Coronary artery (tissue), 2 donors: ENCODE measurements around the gene RAB12.

Experiments used
- DNase-seq: peaks from one replicate; pipeline ENCODE4 v3.0.0-alpha.2; 2017; ENCODE audit warnings: low spot score
- H3K27ac ChIP-seq, 2 donors: fragments of 200-600 bp; sonication (generic); one replicate each; pipeline ENCODE4 v1.5.1; 2016 to 2019
- H3K4me3 ChIP-seq: fragments of 200-600 bp; sonication (generic); 2 replicates; pipeline ENCODE4 v1.5.1; 2016; ENCODE audit warnings: mild to moderate bottlenecking, moderate library complexity
- TF ChIP-seq, protein P1 (sequence below): fragments of 200-600 bp; sonication (generic); IDR thresholded peaks from one replicate; pipeline ENCODE4 v1.5.1; 2019; ENCODE audit warnings: antibody characterized with exemption

RAB12 gene

DNA sequence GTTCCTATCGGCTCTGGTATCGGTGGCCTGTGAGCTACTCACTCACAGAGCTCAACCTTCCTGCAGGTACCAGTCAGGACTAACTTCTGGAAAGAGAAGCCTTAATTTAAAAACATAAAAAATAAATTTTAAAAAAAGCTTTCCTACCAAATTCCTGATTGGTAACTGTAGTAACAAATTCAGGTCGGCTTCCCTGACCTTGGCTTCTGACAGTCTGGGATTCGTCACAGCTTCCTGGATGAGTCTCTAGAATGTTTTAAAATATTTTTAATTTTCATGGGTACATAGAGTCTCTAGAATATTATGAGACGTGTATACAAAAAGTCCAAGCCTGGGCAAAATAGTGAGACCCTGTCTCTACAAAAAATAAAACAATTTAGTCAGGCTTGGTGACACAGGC is 51.1 kb downstream of the RAB12 start:
- TF ChIP-seq, protein P1, sequence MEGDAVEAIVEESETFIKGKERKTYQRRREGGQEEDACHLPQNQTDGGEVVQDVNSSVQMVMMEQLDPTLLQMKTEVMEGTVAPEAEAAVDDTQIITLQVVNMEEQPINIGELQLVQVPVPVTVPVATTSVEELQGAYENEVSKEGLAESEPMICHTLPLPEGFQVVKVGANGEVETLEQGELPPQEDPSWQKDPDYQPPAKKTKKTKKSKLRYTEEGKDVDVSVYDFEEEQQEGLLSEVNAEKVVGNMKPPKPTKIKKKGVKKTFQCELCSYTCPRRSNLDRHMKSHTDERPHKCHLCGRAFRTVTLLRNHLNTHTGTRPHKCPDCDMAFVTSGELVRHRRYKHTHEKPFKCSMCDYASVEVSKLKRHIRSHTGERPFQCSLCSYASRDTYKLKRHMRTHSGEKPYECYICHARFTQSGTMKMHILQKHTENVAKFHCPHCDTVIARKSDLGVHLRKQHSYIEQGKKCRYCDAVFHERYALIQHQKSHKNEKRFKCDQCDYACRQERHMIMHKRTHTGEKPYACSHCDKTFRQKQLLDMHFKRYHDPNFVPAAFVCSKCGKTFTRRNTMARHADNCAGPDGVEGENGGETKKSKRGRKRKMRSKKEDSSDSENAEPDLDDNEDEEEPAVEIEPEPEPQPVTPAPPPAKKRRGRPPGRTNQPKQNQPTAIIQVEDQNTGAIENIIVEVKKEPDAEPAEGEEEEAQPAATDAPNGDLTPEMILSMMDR, result no peak

DNA sequence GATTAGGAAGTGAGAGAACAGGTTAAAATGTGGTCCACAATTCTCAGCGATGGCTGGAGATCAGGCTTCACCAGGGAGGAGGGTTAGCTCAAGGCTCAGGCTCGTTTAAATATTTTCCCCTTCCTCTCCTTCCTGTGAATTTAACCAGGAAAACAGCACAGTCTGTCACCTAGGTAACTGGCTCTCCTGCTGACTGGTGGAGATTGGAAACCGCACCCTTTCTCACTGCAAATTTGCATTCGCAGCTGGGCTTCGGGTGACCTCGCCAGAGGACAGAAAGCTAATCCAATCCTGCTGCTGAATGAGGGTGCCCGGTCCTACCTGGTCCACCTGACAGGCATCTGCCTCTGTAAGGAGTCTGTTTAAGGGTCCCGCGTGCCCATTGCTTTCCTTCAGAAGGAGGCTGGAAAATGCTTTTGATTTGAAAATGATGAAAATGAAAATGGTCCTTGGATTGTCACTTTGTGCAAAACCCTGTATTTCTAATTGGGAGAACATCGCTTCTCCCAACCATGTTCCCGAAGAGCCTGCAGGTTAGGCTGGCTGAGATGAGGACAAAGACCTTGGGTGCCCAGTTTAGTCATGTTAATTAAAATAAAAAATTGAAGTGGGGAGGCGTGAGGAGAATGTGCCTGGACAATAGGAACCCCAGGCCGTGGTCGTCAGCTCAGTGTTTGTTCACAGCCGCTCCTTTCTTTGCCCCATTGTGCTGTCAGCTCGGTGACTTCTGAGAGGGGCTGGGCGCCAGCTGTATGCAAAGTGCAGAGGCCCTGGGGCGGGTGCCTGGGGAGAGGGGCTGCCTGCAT is 52.7 kb downstream of the RAB12 start:
- Histone ChIP-seq H3K27ac (no peak overlapping the region), H3K4me3 (no peak overlapping the region)
- DNase-seq, result no peak
- TF ChIP-seq, protein P1, result no peak

More for the DNA sequence above, 51.1 kb downstream of the RAB12 start:
- Histone ChIP-seq H3K27ac (no peak overlapping the region), H3K4me3 (no peak overlapping the region)
- DNase-seq, result no peak

DNA sequence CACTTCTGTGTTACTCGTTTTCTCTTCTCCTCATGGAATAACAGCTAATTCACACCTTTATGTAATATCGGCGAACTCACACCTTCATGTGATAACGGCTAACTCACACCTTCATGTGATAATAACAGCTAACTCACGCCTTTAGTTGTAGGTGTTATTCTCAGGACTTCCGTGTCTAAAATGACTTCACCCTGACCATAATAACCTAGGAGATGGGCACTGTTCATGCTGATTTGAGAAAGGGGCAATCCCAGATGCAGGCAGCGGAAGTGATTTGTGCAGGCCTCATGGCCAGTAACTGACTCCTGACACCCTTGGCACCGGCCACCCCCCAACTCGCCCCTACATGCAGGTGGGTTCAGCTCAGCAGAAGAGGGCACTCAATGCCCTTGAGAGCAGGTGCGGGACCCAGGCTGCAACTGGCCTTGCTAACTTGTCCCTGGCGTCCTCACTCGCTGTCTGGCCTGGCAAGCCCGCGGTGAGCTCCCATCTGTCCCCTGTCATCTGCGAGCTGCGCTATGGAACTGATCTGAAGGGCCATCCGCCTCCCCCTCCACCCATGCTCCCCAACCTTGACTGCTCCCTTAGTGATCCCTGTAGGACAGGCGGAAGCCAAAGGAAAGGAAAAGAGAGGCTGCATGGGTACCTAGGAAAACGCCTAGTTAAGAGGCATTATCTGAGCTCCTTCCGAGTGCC is 53.5 kb downstream of the RAB12 start:
- H3K27ac ChIP-seq, result no peak overlapping the region
- no peak overlapping the region for H3K4me3 ChIP-seq
- DNase-seq, result no peak
- TF ChIP-seq, protein P1, result no peak

DNA sequence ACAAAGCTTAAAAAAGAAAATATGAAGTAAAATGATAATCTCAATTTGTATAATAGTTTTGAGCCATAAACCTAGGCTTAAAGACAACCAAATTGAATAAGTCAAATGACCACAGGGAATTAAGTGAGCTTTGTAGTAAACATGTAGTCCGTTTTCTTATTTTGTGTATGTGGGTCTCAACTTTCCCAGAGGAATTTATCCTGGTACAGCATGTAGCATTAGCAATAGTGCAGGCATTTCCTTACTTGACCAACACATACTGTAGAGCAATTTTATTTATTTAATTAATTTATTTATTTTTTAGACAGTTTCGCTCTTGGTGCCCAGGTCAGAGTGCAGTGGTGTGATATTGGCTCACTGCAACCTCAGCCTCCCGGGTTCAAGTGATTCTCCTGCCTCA is 58.6 kb downstream of the RAB12 start:
- TF ChIP-seq, protein P1, result no peak

DNA sequence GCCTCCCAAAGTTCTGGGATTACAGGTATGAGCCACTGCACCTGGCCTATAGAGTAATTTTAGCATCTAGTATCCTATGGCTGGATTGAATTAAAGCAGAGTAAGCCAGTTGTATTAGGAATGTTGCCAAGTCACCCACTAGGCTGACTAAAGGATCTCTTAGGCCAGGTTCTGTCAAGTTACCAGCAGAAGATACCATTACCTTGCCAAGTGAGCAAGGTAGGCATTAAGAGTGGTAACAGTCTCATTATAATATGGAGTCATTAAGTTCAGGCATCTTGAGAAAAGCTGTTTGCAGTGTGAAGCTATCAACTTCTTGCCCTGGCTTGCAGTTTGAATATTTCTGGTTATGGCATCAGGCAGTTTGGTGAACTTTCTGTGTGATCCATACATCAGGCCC is 59.1 kb downstream of the RAB12 start:
- TF ChIP-seq, protein P1, result no peak
- Histone ChIP-seq H3K27ac (no peak overlapping the region), H3K4me3 (no peak overlapping the region)
- DNase-seq, result no peak

More for the DNA sequence above, 58.6 kb downstream of the RAB12 start:
- Histone ChIP-seq H3K27ac (no peak overlapping the region), H3K4me3 (no peak overlapping the region)
- DNase-seq, result no peak

DNA sequence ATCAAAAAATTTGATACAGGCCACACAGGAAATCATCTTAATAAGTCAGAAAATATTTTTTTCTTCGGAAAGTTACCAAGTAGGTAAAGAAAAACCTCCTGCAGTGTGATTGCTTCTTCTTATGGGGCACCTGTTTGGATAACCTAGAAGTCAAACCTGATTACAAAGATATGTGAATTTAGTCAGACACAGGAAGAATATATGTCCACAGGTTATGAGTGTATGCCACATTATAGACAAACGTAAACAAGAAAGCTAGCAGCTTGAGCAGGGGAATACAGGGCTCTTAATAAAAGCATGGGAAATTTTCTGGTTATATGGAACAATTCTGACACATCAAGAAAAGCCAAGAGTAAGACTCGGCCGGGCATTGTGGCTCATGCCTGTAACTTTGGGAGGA is 60.3 kb downstream of the RAB12 start:
- TF ChIP-seq, protein P1, result no peak
- no peak overlapping the region for H3K4me3 ChIP-seq
- H3K27ac ChIP-seq, result no peak overlapping the region
- DNase-seq, result no peak
